ENCODE measurements around the gene GMDS.

GMDS gene

DNA sequence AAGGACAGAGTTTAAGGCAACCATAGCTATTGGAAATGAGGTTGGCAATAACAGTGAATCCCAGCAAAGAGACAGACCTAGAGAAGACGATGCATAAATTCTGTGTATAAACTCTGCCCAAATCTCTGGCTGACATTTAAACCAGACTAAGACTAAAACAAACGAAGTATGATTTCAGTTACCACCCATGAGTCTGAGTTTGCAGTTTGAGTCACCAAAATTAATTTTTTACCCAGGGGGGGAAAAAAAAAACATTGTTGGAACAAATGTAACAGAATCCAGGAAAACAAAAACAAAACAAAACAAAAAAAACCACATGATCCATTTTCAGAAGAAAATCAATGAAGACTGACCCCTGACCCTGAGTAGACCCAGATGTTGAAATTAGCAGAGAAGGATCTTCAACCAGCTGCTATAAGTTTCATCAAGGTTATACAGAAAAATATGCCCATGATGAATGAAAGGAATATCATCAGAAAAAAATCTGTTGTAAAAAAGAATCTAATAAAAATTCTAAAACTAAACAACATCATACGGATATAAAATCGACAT lies 190.8 kb downstream of the GMDS start:
- DNase-seq (ENCODE audit: low spot score in 2 of 2): no peak
- Histone ChIP-seq H3K27me3 (ENCODE audit: low read depth) (no peaks in the 10 kb centered on the region), H3K4me3 (no peak overlapping the region), H3K36me3 (replicated peaks) (no peaks in the 10 kb centered on the region), H3K4me1 (no peaks in the 10 kb centered on the region), H3K9me3 (no peaks in the 10 kb centered on the region)
- in situ Hi-C loops (cut with MboI; ENCODE audit: low sequenced_read_pairs): no loop called here

DNA sequence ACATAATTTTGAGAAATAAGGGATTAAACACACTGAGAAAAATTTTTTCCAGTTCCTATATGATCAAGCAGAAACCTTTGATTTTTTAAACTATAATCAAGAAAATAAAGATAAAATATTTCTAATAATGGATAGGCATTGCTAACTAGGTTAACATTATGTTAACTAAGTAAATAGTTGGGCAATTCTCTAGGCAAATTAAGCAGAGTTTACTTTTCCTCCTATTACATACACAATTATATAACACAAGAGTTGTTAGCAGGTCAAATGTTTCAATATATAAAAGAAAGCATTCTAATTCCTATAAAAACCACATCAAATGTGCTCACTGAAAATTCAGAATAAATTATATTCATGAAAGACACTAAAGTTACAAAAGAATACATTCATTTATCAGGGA lies 191.7 kb downstream of the GMDS start:
- H3K9me3 ChIP-seq: no peaks in the 10 kb centered on the region
- no peaks in the 10 kb centered on the region for H3K4me1 ChIP-seq
- in situ Hi-C loops (cut with MboI; ENCODE audit: low sequenced_read_pairs): no loop called here
- no peak for DNase-seq (ENCODE audit: low spot score in 2 of 2)
- H3K27me3 ChIP-seq (ENCODE audit: low read depth): no peaks in the 10 kb centered on the region
- H3K4me3 ChIP-seq: no peak overlapping the region
- H3K36me3 ChIP-seq (replicated peaks): no peaks in the 10 kb centered on the region

DNA sequence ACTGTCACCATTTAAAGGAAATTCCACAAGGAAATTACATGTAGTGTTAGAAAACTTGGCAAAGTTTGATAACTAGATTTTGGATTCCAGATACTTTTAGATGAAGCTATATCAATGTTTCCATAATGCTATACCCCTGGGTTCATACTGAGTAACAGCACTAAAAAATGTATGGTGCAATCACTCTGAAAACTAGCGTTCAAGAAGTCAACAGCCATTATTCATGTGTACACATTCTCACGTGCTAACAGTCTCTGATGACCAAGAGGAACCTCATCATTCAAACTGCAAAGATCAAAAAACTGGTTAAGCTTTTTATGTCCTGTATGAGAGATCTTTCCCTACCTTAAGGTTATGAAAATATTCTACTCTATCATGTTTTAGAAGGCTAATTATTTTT lies 197.6 kb downstream of the GMDS start:
- no peak for DNase-seq (ENCODE audit: low spot score in 2 of 2)
- H3K4me3 ChIP-seq: no peak overlapping the region
- H3K4me1 ChIP-seq: no peaks in the 10 kb centered on the region
- no peaks in the 10 kb centered on the region for H3K36me3 ChIP-seq (replicated peaks)
- in situ Hi-C loops (cut with MboI; ENCODE audit: low sequenced_read_pairs): no loop called here
- H3K27me3 ChIP-seq (ENCODE audit: low read depth): no peaks in the 10 kb centered on the region
- no peaks in the 10 kb centered on the region for H3K9me3 ChIP-seq

DNA sequence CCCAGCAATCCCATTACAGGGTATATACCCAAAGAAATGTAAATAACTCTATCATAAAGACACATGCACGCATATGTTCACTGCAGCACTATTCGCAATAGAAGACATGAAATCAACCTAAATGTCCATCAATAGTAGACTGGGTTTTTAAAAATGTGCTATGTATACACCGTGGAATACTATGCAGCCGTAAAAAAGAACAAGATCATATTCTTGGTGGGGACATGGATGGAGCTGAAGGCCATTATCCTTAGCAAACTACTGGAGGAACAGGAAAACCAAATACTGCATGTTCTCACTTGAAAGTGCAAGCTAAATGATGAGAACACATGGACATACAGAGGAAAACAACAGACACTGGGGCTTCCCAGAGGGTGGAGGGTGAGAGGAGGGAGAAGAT lies 201.2 kb downstream of the GMDS start:
- in situ Hi-C loops (cut with MboI; ENCODE audit: low sequenced_read_pairs): no loop called here
- Histone ChIP-seq H3K4me1 (no peaks in the 10 kb centered on the region), H3K27me3 (ENCODE audit: low read depth) (no peaks in the 10 kb centered on the region), H3K36me3 (replicated peaks) (no peaks in the 10 kb centered on the region), H3K9me3 (no peaks in the 10 kb centered on the region), H3K4me3 (no peak overlapping the region)
- no peak for DNase-seq (ENCODE audit: low spot score in 2 of 2)

DNA sequence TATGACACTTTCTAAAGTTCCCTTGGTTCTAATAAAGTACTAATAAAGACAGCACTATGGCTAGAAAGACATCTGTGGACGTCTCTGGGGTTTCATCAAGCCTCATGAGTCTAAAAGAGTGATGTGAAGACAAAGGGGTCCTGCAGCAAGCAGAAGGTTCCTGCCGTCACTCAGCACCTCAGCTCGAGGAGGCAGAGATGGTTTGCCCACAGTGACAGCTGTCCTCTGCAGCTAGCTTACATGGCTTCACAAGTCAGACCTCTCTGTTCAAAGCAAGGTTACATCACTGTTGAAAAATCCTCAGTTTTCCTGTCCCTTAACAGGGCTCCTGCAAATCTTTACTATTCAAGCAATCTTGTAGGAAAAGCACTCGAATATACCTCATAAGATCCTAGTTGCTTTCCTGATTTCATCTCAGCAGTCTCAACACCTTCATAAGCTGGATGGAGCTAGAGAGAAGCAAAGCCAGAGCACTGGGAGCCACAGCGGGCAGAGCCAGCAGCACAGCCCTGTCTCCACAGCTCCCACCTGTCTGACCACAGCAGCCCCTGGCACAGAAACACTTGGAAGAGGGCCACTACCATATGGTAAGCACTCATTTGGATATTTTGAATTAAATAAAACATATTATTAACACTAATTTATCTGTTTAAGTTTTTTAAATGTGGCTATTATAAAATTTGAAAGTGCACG lies 202.3 kb downstream of the GMDS start:
- Histone ChIP-seq H3K4me3 (no peak overlapping the region), H3K9me3 (no peaks in the 10 kb centered on the region), H3K4me1 (no peaks in the 10 kb centered on the region), H3K27me3 (ENCODE audit: low read depth) (no peaks in the 10 kb centered on the region), H3K36me3 (replicated peaks) (no peaks in the 10 kb centered on the region)
- in situ Hi-C loops (cut with MboI; ENCODE audit: low sequenced_read_pairs): no loop called here
- no peak for DNase-seq (ENCODE audit: low spot score in 2 of 2)

DNA sequence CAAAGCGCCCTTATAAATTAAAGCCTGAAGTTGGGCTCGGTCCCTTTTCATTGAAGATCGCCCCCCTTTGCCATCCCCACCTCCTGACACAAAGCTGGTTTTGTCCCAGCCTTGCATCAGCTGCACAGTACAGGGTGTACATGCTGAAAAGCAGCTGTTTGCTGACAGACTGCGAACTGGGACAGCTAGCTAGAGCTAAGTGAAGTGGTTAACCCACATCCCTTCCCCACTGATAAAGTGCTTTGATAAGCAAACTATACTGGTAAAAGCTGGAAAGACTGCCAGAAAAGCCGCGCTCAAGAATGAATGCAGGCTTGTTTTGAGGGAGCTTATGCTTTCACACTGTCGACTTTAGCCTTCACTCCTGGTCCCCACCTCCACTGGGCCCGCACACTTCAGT lies 207.3 kb downstream of the GMDS start:
- no peaks in the 10 kb centered on the region; the same call in 1 of the 2 replicates for H3K4me1 ChIP-seq
- in situ Hi-C loops (cut with MboI; ENCODE audit: low sequenced_read_pairs): no loop called here
- H3K9me3 ChIP-seq: no peaks in the 10 kb centered on the region
- DNase-seq (ENCODE audit: low spot score in 2 of 2): no peak
- no peak overlapping the region for H3K4me3 ChIP-seq
- no peaks in the 10 kb centered on the region for H3K36me3 ChIP-seq (replicated peaks)
- H3K27me3 ChIP-seq (ENCODE audit: low read depth): no peaks in the 10 kb centered on the region

DNA sequence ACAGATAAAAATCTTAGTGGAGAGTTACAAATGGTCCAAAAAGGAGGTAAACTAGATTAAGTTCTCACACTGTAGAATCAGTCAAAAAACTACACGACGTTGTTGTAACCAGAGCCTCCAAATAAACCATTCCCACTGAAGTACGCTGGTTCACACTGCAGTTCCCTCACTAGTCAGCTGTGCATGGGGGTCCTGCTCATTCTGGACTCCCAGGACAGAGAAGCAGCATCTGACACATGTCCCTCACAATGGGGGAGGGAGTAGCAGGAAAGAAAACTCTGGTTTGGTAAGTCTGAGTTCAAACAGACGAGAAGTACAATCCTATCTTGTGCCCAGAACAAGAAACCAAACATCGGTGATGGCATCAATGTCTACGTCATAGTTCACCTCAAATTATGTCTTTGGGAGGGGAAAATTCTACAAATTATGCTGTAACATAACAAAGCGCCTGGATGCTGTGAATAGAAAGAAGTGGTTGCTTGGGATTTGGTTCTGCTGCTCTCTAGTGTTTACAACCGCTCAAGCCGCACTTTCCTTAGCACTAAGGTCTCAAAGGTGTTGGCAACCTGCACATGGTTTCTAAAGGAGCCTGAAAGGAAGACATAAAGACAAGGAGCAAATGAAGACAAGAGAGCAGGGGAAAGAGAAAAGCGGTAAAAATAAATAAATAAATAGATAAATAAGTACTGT lies 208.0 kb downstream of the GMDS start:
- in situ Hi-C loops (cut with MboI; ENCODE audit: low sequenced_read_pairs): no loop called here
- no peak for DNase-seq (ENCODE audit: low spot score in 2 of 2)
- H3K4me1 ChIP-seq: no peaks in the 10 kb centered on the region; the same call in 1 of the 2 replicates
- no peaks in the 10 kb centered on the region for H3K27me3 ChIP-seq (ENCODE audit: low read depth)
- no peak overlapping the region for H3K4me3 ChIP-seq
- H3K36me3 ChIP-seq (replicated peaks): no peaks in the 10 kb centered on the region
- no peaks in the 10 kb centered on the region for H3K9me3 ChIP-seq

DNA sequence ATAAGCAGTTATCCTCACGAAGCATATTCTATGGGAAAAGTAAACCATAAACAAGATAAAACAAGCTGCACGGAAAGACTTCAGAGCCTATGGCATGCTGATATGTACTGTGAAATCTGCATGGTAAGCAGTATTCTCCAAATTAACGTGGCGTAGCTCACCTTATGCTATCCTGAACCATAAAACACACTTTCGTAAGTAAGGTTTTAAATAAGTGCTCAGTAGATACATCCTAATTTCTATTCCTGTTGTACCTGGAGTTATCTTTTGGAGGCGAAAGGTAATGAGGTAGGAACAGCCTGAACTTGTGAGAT lies 208.7 kb downstream of the GMDS start:
- no peaks in the 10 kb centered on the region; the same call in 1 of the 2 replicates for H3K4me1 ChIP-seq
- no peak overlapping the region for H3K4me3 ChIP-seq
- H3K36me3 ChIP-seq (replicated peaks): no peaks in the 10 kb centered on the region
- DNase-seq (ENCODE audit: low spot score in 2 of 2): no peak
- in situ Hi-C loops (cut with MboI; ENCODE audit: low sequenced_read_pairs): no loop called here
- no peaks in the 10 kb centered on the region for H3K27me3 ChIP-seq (ENCODE audit: low read depth)
- H3K9me3 ChIP-seq: no peaks in the 10 kb centered on the region

DNA sequence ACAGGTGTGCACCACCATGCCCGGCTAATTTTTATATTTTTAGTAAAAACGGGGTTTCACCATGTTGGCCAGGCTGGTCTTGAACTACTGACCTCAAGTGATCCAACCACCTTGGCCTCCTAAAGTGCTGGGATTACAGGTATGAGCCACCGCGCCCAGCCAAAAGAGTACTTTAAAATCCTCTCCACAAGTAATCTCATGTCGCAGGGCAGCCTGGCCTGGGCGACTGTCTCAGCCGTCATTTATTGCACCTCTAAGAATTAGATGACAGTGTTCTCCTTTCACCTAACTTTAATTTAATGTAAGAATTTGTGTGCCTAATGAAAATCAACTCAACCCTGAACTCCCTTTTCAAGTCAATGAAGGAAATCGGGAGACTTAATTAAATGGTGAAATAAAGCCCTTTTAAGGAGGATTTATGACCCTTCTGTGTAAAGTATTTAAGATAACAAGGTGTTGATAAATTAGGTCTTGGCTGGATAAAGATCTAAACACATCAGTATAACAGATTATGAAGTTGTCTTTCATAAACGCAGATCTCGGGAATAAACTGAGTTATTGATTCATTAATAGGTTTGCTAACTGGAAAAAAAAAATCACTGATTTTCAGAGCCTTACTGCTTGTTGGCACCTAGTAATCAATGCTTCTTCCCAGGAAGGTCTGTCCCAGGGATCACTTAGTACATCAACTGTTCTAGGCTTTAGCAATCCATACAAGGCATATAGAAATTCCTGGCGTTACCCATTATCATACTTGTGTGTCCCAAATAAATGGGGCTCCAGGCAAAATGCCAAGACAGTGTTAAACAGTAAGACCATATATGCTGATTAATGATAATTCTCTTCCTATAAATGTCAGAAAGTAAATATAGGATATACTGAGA lies 209.3 kb downstream of the GMDS start:
- H3K27me3 ChIP-seq (ENCODE audit: low read depth): no peaks in the 10 kb centered on the region
- no peaks in the 10 kb centered on the region for H3K9me3 ChIP-seq
- peaks cover under 1% of the 10 kb centered on the region for H3K4me1 ChIP-seq
- H3K4me3 ChIP-seq: no peak overlapping the region
- no peak for DNase-seq (ENCODE audit: low spot score in 2 of 2)
- H3K36me3 ChIP-seq (replicated peaks): no peaks in the 10 kb centered on the region
- in situ Hi-C loops (cut with MboI; ENCODE audit: low sequenced_read_pairs): no loop called here

DNA sequence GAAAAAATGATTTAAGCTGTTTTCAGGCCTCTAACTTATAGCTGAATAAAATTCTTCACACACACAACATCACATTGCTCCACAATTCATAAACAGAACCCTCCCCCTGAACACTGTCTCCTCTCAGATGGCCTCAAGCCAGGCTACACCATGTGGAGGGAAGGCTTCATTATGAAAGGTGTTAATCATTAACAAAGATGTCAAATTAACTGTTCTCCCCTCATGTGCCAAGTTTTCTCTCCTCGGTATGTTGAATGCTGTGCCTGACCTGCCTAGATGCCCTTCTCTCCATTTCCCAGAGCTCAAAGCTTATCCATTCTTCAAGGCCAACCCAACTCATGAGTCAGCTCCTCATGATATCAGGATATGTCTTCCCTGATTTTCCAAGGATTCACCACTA lies 210.4 kb downstream of the GMDS start:
- no peak for DNase-seq (ENCODE audit: low spot score in 2 of 2)
- Histone ChIP-seq H3K36me3 (replicated peaks) (no peaks in the 10 kb centered on the region), H3K27me3 (ENCODE audit: low read depth) (no peaks in the 10 kb centered on the region), H3K4me3 (no peak overlapping the region), H3K9me3 (no peaks in the 10 kb centered on the region), H3K4me1 (peaks cover 11% of the 10 kb centered on the region)
- in situ Hi-C loops (cut with MboI; ENCODE audit: low sequenced_read_pairs): no loop called here

DNA sequence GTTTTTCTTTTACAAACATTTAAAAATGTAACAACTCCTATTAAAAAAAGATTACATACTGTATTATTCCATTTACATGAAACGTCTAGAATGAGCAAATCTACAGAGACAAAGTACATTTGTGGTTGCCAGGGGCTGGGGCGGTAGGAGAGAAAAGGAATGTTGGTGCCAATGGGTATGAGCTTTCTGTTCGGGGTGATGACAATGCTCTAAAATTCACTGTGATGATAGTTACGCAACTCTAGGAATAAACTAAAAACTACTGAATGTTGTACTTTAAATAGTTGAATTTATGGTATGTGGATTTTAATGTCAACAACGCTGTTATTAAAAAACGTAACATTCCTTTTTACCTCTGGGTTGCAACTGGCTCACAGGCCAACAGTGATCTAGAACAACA lies 211.1 kb downstream of the GMDS start:
- no peaks in the 10 kb centered on the region for H3K9me3 ChIP-seq
- peaks cover 11% of the 10 kb centered on the region for H3K4me1 ChIP-seq
- H3K36me3 ChIP-seq (replicated peaks): no peaks in the 10 kb centered on the region
- DNase-seq (ENCODE audit: low spot score in 2 of 2): no peak
- H3K4me3 ChIP-seq: no peak overlapping the region
- no peaks in the 10 kb centered on the region for H3K27me3 ChIP-seq (ENCODE audit: low read depth)
- in situ Hi-C loops (cut with MboI; ENCODE audit: low sequenced_read_pairs): no loop called here

DNA sequence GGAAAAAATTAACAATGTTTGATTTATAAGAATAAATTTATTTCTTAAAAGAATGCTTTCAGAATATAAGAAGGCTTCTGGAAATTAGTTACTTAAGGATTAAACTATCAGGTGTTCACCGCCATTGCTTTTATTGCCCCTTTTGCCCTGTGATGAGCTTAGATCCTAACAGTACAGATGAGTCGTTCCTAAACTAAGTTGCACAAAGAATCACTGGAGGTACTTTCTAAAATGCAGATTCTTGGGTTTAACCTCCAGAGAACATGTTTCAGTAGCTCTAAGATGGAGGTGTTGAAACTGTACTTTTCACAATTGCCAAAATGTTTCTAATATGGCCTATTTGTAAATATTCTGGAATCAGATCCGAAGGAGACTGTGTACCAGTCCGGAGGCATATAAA lies 211.9 kb downstream of the GMDS start:
- Histone ChIP-seq H3K4me1 (peaks cover 11% of the 10 kb centered on the region), H3K36me3 (replicated peaks) (no peaks in the 10 kb centered on the region), H3K4me3 (no peak overlapping the region), H3K9me3 (no peaks in the 10 kb centered on the region), H3K27me3 (ENCODE audit: low read depth) (no peaks in the 10 kb centered on the region)
- DNase-seq (ENCODE audit: low spot score in 2 of 2): no peak
- in situ Hi-C loops (cut with MboI; ENCODE audit: low sequenced_read_pairs): no loop called here

DNA sequence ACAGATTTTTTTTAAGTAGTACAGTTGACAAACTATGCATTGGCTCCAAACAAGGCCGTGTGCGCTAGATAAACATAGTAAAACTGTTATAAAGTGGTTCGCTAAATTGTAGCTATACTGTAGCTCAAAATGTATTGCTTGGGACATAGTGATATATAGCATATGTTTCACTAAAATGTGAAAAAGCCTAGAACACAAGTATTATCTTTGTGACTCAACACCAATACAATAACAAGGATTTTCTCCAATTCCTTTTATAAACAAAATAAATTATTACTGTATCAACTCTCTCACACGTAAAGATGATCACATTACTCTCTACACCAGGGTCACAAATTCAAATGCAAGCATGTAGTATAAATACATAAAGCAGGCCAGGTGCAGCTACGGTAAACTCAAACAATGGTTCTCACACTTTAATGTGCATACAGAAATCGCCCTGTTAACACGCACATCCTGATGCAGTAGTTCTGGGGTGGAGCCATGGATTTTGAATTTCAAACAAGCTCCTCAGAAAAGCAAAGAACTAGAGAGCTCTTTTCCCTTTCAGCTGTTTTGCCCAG lies 214.6 kb downstream of the GMDS start:
- no peaks in the 10 kb centered on the region for H3K36me3 ChIP-seq (replicated peaks)
- no peaks in the 10 kb centered on the region for H3K27me3 ChIP-seq (ENCODE audit: low read depth)
- H3K9me3 ChIP-seq: no peaks in the 10 kb centered on the region
- no peak for DNase-seq (ENCODE audit: low spot score in 2 of 2)
- peaks cover 11% of the 10 kb centered on the region for H3K4me1 ChIP-seq
- H3K4me3 ChIP-seq: no peak overlapping the region
- in situ Hi-C loops (cut with MboI; ENCODE audit: low sequenced_read_pairs): no loop called here

DNA sequence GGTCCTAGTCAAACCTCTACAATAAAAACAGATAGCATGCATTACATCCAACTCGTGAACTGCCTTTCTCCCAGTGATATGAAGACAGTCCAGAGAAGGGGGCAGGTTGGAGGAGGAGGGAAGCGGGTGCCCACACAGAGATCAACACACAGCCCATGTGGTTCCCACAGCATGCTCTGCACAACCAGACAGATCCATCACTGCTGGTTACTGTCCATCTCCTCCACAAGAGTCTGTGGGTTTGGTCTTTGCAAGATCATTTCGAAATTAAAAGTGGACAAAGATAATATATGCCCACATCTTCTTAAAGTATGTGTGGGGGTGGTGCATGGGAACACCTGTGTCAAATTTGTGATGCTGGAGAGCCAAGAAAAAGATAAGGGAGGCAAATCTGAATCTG lies 215.5 kb downstream of the GMDS start:
- H3K4me3 ChIP-seq: no peak overlapping the region
- in situ Hi-C loops (cut with MboI; ENCODE audit: low sequenced_read_pairs): no loop called here
- no peak for DNase-seq (ENCODE audit: low spot score in 2 of 2)

More for the DNA sequence above, 215.5 kb downstream of the GMDS start:
- H3K4me1 ChIP-seq: peaks cover 11% of the 10 kb centered on the region
- H3K36me3 ChIP-seq (replicated peaks): no peaks in the 10 kb centered on the region
- no peaks in the 10 kb centered on the region for H3K27me3 ChIP-seq (ENCODE audit: low read depth)
- H3K9me3 ChIP-seq: no peaks in the 10 kb centered on the region
